GM18870 (cell line): Measurements from ENCODE around the gene ABAT.
"Not testable (repeated sequence)": the region's sequence is repeated elsewhere in the genome, so short reads cannot be mapped to it uniquely, and the experiment has no call there.

Source experiments
- ATAC-seq: cut with Tn5 transposase; IDR thresholded peaks from one replicate; pipeline ENCODE4 v1.9.1; 2021; ENCODE audit warnings: moderate library complexity; ENCODE audit not compliant: unreplicated experiment

The ABAT gene

DNA sequence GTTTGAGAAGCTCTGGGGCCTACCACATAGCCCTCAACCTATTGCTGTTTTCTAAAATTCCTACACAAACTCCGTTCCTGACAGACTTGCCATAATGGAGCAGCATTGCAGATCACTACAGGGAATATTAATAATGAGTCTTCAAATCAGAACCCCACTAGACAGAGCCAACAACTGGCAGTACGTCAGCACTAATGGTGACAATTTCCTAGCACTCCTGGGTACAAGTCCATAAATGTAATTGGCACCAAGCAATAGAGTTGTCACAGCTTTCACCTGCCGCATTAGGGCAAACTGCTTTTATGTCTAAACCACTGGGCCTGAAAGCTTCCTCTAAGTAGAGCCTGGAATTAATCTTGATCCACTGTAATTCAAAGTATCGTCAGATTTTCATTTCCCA lies 25.5 kb upstream of the ABAT start:
- no peak for ATAC-seq

DNA sequence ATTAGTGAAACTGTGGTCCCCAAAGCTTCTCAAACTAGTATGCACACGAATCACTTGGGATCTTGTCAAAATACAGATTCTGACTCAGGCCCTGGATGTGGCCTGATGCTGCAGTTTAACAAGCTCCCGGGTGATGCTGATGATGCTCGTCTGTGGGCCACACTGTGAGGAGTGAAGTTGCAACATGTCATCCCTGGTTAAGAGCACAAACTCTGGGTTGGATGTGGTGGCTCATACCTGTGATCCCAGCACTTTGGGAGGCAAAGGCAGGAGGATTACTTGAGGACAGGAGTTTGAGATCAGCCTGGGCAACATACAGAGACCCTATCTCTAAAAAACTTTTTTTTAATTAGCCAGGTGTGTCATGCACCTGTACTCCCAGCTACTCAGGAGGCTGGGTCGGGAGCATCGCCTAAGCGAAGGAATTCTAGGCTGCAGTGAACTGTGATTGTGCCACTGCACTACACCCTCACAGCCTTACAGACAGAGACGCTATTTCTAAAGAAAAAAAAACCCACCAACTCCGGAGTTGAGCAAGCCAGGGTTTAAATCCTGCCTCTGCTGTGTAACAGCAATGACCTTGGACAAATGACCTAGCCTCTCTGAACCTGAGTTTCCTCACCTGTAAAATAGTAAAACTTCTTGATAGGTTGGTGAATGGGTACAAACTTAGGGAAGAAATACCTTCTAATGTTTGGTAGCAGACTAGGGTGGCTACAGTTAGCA lies 24.4 kb upstream of the ABAT start:
- ATAC-seq: no peak

DNA sequence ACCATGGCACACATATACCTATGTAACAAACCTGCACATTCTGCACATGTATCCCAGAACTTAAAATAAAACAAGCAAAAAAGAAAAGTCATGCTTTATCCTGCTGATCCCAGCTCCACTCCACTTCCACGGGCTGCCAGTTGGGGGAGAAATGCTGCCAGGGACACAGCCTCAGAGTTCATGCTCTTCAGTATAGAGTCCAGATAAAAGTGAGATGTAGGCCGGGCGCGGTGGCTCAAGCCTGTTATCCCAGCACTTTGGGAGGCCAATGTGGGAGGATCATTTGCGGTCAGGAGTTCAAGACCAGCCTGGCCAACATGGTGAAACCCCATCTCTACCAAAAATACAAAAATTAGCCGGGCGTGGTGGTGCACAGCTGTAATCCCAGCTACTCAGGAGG lies 22.5 kb upstream of the ABAT start:
- ATAC-seq: not testable (repeated sequence)

DNA sequence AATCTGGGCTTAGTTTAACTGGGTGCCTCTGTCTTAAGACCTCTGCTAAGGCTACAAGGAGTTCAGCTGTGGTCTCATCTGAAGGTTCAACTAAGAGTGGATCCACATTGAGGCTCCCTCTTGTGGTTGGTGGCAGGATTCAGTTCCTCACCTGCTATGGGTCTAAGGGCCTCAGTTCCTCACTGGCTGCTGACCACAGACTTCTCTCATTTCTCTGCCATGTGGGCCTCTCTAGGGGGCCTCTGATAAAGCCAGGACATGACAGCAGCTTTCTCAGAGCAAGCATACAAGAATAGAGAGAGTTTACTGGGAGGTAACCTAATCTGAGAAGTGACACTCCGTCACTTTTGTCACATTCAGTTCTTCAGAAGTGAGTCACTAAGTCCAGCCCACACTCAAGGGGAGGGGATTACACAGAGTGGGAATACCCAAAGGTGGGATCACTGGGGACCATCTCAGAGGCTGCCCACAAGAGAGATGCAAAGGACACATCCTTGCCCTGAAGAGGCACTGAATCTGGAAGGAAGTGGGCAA lies 19.2 kb upstream of the ABAT start:
- ATAC-seq: no peak

DNA sequence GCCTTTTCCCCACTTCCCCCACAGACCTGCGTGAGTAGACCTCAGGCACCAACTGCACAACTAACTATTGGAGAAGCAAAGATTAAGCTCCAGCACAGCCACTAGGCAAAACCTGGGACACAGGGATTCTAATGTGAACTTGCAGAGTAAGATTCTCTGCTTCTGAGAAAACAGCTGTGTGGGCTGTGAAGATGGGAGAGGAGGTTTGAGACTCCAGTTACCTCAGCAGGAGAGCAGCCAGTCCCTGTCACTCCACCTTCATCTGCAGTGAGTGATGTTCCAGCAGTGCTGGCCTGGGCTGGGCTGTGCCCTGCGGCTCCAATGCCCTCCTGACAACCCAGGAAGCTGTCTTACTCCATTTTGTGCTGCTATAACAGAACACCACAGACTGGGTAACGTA lies 18.0 kb upstream of the ABAT start:
- ATAC-seq: no peak

DNA sequence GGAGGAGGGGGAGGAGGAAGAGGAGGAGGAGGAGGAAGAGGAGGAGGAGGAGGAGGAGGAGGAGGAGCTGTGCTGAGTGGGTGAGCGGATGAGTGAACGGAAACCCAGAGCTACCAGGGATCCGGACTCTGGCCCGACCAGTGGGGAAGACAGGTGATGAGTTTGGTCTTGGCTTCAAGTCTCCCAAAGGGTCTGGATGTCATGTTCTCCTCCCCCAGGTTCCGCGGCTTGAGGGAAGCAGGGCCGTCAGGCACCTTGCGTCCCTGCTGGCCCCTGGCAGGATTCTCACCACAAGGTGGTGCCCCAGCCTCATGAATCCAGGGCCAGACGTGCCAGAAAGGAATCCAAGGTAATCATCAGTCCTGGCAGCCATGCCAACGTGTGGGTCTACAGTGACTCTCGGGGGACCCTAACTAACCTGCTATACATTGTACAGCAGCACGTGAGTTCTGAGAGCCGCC lies 13.5 kb upstream of the ABAT start:
- ATAC-seq: no peak

DNA sequence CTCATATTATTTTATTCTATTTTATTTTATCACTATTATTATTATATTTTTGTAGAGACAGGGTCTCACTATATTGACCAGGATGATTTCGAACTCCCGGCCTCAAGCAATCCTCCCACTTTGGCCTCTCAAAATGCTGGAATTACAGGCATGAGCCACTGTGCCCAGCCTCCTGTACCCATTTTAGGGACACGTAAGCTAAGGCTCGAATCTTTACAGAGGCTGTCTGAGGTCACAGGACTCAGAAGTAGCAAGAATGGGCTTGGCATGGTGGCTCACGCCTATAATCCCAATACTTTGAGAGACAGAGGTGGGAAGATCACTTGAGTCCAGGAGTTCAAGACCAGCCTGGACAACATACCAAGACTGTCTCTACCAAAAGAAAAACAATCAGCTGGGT lies 12.7 kb upstream of the ABAT start:
- ATAC-seq: no peak

DNA sequence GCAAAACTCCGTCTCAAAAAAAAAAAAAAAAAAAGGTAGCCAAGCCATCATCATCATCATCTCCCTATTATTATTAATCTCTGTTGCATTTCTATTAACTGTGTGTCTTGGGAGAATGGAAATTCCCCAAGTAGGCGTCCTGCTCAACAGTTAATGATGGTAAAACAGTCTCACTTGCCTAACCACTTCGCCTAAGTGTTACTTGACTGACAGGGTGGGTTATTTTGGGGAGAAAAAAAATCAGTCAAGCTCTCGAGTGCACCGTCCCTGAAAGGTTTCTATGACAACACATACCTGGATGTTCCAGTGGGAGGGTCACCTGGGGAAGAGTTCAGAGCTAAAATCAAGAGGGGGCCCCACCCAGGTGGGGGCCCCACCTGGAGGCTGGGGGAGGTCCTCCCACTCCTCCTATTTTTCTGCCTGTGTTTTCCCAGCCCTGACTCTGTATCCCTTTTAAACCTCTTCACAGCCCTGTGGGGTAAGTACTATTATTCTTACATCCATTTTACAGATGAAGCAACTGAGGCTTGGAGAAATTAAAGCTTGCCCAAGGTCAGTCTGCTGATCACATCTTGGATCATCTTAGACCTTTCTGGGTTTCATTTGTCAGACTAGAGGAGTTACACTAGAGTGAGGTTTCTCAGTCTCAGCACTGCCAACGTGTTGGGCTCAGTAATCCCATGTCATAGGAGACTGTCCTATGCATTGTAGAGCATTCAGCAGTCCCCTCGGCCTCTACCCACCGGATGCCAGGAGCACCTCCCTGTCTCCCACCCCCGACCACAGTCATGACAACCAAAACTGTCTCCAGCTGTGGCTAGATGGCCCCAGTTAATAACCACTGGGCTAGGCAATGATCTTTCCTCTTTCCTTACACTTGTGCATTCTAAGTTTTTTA lies 11.0 kb upstream of the ABAT start:
- ATAC-seq: no peak

DNA sequence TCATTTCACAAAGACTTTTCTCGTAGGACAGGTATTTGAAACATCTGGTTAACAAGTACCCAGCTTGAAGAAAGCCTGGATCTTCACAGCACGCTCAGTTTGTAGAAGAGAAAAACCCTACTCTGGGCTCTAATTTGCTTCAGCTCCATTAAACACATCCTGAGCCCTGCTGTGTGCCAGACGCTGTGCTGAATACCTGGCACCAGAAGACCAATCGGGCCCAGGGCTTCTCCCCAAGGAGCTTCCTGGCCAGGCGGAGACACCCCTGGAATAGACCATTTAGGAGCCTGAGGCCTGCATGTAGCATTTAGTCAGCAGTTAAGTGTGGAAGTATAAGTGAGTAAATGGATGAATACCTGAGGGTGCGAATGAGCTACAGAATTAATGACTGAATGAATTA lies 8.9 kb upstream of the ABAT start:
- no peak for ATAC-seq

DNA sequence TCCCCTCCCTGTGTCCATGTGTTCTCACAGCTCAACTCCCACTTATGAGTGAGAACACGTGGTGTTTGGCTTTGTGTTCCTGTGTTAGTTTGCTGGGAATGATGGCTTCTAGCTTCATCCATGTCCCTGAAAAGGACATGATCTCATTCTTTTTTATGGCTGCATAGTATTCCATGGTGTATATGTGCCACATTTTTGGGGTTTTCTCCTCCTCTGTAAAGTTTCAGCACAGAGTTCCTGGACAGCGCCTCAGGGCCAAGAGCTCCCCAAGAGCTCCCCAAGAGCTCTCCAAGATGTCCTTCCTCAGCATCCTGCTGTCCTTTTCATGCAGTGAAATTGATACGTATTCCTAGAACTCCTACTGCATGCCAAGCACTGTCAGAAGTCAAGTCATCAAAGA lies 6.9 kb upstream of the ABAT start:
- ATAC-seq: no peak

DNA sequence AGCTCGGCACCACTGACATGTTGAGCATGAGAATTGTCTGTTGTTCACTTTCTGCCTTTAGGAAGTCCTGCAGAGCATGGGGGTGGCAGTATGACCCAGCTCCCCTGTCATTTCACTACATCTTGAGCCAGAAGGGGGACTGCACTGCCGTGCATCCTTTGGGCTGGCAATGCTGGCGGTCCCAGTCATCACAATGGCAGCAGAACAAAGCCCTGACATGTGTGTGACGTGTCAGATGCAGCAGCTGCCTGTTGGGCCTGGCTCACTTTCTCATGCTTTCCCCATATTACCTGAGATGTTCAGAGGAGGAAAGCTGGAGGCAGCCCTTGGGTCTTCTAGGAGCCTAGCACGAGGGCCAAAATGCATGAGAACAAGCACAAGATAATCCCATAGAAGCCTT lies 6.3 kb upstream of the ABAT start:
- ATAC-seq: no peak

DNA sequence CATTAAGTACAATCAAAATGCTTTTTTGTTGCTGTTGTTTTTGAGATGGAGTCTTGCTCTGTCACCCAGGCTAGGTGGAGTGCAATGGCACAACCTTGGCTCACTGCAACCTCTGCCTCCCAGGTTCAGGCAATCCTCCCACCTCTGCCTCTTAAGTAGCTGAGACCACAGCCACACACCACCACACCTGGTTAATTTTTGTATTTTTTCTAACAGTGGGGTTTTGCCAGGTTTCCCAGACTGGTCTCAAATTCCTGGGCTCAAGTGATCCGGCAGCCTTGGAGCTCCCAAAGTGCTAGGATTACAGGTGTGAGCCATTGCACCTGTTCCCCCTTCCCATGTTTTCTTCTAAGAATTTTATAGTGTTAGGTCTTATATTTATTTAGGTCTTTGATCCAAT lies 4.9 kb upstream of the ABAT start:
- ATAC-seq: no peak

DNA sequence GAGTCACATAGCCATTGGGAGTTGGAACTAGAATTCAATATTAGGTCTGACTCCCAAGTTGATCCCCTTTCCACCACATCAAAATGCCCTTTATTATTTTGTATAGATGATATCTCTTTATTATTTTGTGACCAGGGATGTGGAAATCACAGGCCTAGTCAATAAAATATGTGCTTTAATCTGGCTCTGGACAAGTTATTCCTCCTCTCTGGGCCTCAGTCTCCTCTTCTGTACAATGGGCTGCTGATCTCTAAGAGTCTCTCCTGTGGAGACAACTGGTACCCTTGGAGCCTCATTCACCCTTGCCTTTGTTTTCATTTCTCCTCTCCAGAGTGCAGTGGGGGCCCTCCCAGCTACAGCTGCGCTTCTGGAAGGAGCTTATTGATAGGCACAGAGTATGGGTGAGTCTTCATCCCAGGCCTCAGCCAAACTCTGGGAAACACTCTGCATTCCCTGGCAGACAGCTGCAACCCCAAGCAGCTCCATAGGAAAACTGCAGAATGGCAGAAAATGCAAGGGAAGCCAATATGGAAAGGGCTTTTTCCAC lies 4.3 kb upstream of the ABAT start:
- ATAC-seq: no peak

DNA sequence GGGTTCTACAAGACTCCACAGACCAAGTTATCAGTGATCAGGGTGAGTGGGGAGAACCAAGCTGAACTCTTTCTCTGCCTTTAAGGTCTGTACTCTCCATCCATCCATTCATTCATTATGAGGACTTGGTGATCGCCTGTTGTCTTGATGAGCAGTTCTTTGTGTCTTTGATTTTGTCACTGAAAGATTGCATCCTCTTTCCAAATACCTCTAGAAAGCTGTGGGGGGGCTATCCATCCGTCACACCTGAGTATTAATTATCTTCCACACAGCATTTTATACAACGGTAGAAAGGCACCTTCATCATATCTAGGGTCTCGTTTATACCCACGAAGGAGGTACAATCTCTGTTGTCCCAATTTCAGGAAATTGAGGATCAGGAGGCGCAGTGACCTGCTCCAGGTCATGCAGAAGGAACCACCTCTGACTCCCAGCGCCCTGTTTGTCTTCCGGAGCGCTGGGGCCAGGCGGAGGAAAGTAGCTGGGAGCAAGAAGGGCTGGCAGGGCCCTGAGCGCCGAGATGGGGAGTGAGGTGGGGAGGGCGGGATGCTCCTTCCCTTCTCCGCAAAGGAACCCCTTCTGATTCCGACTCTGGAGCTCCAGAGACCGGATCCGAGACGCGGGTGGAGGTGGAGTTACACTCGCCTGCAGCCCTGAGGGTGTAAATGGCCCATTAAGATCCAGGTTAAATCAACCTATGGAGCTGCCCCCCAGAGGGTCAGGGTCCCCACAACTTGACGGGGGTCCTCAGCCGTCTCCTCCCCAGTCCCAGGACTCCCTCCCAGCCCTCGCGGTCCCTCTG lies 605 bp upstream of the ABAT start:
- ATAC-seq: peak; percentile 47

DNA sequence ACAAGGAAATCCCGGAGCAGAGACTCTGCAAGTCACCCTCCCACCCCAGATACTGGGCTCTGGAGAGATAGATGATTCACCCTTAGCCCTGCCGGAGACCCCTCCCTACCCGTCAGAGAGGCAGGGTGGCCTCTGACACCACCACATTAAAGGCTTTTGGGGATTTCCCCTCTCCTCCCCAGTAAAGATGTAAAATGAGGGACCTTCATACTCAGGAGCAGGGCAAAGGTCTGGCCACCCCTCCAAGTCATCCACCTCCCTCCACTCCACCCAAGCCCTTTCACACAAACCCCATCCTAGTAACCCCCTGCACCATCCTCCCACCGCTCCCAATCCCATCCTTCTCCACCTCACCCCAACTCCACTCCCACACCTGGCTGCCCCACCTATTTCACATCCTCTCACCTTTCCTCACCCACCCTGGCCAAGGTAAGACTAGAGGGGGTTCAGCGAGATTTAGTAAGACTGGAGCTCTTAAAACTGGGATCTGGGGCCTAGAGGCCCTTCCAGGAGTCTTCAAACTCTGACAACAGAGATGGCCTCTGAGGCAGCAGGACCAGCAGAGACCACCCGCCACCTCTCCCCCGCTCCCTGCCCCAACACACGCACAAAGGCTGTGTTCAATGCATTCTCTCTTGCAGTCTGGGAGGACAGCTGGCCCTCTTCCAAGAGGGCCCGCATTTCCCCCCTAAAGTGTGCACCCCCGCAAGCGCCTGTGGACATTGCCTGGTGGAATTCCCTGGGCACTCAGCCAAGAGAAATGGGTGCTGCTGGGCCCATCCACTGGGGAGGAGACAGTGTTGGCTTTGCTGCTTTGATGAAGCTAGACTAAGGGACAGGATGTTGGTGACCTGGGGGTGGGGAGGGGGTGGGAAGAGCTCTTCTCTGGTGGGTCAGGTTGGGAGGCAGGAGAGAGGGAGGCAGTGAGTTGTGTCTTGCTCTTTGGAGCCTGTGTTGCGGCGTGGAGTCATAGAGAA lies 1.1 kb downstream of the ABAT start:
- no peak for ATAC-seq

DNA sequence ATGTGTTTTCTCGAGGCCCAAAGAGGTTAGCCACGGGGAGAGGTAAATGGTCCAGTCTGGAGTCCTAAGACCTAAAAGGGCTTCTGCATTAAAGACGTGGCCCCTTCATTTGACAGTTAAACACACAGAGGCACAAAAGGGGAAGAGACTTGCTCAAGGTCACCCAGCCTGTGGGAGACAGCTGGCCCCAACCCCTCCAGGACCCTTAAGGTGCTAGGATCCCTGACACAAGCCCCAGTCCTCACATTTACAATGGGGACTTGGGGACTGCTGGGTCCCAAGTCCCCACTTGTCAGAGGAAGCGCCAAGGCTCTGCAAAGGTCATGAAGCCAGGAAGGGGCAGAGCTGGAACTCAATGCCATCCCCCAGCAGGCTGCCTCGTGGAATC lies 1.7 kb downstream of the ABAT start:
- ATAC-seq: no peak

DNA sequence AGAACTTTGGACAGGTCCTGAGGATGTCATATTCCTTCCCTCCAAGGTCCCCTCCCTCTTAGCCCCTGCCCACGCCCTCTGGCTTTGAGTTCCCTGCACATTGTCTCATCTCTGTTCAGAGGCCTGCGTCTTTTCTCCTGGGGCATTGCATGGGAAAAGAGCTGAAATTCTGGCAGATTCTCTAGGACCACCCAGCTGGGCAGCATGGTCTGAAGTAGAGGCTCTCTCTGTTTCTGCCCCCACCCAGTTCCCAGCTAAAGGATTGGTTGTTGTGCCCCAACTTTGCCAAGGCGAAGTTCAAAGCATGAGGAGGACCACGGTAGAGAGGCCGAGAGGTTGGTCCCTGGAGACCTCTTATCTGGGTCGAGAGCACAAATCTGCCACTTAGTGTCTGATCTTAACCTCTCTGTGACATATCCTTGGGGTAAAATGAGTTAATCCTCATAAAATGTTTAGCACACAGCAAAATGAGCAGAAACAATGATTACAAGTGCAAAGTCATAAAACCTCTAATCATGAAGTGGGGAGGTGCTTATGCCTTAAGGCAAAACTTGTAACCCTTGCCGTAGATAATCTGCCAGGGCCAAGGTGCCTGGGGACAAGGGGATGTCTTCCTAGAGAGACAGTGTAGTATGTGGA lies 2.4 kb downstream of the ABAT start:
- ATAC-seq: no peak

DNA sequence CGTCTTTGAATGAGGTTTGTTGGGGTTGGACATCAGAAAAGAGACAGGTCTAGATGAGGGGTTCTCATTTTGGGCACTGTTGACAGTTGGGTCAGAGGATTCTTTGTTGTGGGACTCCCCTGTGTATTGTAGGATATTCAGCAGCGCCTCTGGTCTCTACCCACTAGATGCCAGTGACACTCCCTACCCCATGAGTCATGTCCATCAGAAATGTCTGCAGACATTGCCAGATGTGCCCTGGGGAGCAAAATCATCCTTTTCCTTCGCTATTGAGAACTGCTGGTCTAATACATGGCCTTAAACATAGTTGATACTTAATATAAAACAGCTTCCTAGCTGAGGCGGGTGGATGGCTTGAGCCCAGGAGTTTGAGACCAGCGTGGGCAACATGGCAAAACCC lies 3.1 kb downstream of the ABAT start:
- ATAC-seq: no peak
